Measurements from ENCODE around the gene ZBTB12. TPM values are rescaled to one million over a fixed set of nuclear protein-coding genes. Genes with fewer than 3 reads are reported as not detected.

Gene ZBTB12
- polyA plus RNA-seq, 3 donors: 0.11 TPM; not detected in 2

- H2AFZ ChIP-seq (ENCODE audit: insufficient read depth, low read depth, low read length, poor library complexity, severe bottlenecking): no peak overlapping the region
- no peak overlapping the region for H3K4me2 ChIP-seq (replicated peaks; ENCODE audit: extremely low read depth, low read length, poor library complexity, severe bottlenecking)
- intact Hi-C loops (cut with micrococcal nuclease): no loop called here
- no peaks in the 10 kb centered on the region for H4K20me1 ChIP-seq (ENCODE audit: insufficient read depth, low read length)
- WGBS (ENCODE audit: insufficient coverage): 83% methylated on average over 1 of the region's 3 CpGs
- no peak for TF ChIP-seq CTCF (IDR thresholded peaks at IDR 0.05)
- Mint-ChIP-seq H3K27ac (peak overlapping the region in 3 of 7 donors; percentile 1 to 83 (median 71)), H3K4me1 (peaks cover 2% of the 10 kb centered on the region), H3K27me3 (ENCODE audit: low read depth in 3 of 3) (no peaks in the 10 kb centered on the region), H3K36me3 (peaks cover 64 to 88% of the 10 kb centered on the region in 2 donors), H3K4me3 (no peak overlapping the region), H3K9me3 (no peaks in the 10 kb centered on the region)
- H3K36me3 ChIP-seq (replicated peaks in 1 of 2; ENCODE audit: control insufficient read depth in 1 of 2, insufficient read depth in 2 of 2, low read length in 2 of 2): peaks cover 71 to 84% of the 10 kb centered on the region in 2 donors
- H3K9ac ChIP-seq (ENCODE audit: insufficient read depth, low read length, poor library complexity, severe bottlenecking): no peak overlapping the region
- H3K4me1 ChIP-seq (ENCODE audit: control insufficient read depth in 1 of 2, insufficient read depth in 2 of 2, low read length in 2 of 2): no peaks in the 10 kb centered on the region
- DNase-seq: no peak
- no peak overlapping the region for H3K4me3 ChIP-seq (replicated peaks in 1 of 3; ENCODE audit: low read depth in 2 of 3, low read length in 3 of 3)
- H3K9me3 ChIP-seq (replicated peaks in 1 of 2; ENCODE audit: control insufficient read depth in 1 of 2, insufficient read depth in 1 of 2, low read length in 2 of 2): no peaks in the 10 kb centered on the region
- no peaks in the 10 kb centered on the region for H3K79me2 ChIP-seq (ENCODE audit: insufficient read depth, low read length)
- H3K27me3 ChIP-seq (ENCODE audit: control insufficient read depth in 2 of 2, insufficient read depth in 2 of 2, low read length in 2 of 2): no peaks in the 10 kb centered on the region
- peak overlapping the region in 1 of 2 donors; percentile 2 for H3K27ac ChIP-seq (ENCODE audit: low read depth in 1 of 2, low read length in 2 of 2)
Measured at GRCh38 chr6:31889331-31889972, 12.4 kb downstream of the ZBTB12 start.

DNA sequence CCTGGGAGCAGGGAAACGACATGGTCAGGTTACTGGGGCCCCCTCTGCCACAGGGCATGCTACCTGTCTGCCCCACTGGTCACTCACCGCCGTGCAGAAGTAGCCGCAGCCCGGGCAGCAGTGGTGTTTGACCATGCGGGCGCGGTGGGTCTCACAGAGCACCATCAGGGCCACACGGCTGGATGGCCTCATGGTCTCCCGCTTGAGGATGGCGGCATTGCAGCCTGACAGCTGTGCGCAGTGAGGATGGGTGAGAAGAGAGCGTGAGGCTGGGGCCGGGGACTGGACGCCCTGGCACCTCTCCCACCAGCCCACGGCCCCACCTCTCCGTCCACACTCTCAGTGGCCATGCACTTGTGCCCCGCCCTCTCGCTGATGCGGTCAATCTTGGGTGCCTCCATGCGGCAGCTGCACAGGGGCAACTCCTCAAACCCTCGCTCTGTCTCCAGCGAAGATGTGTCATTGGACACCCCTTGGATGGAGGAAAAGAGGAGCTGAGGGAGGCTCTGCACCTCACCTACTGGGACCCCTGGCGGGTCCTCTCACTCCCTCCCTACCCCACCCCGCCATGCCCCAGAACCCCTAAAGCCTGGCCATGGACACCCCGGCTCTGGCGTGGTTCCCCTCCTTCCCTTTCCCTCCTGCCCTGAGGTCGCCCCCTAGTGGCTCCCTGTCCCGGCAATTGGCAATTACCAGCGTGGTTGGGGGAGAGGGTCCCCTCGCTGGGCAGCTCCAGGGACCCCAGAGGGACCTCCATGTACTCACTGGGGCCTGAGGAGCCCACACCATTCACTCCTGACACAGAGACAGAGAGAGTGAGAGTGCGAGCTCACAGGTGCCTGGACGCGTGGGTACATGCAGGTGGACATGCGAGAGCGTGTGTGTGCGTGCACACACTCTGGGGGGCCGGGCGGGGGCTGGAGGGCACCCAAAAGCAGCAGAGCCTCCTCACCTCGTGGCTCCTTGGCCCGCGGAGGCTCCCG, 13.3 kb downstream of the ZBTB12 start:
- DNase-seq: peak in 2 of 3 donors; percentile 9 to 46
- Histone ChIP-seq H3K4me2 (replicated peaks; ENCODE audit: extremely low read depth, low read length, poor library complexity, severe bottlenecking) (no peak overlapping the region), H3K9ac (ENCODE audit: insufficient read depth, low read length, poor library complexity, severe bottlenecking) (no peak overlapping the region), H3K27ac (ENCODE audit: low read depth in 1 of 2, low read length in 2 of 2) (peak overlapping the region in 1 of 2 donors; percentile 14), H3K79me2 (ENCODE audit: insufficient read depth, low read length) (no peaks in the 10 kb centered on the region), H3K4me1 (ENCODE audit: control insufficient read depth in 1 of 2, insufficient read depth in 2 of 2, low read length in 2 of 2) (no peaks in the 10 kb centered on the region), H3K27me3 (ENCODE audit: control insufficient read depth in 2 of 2, insufficient read depth in 2 of 2, low read length in 2 of 2) (no peaks in the 10 kb centered on the region), H2AFZ (ENCODE audit: insufficient read depth, low read depth, low read length, poor library complexity, severe bottlenecking) (no peak overlapping the region), H3K9me3 (replicated peaks in 1 of 2; ENCODE audit: control insufficient read depth in 1 of 2, insufficient read depth in 1 of 2, low read length in 2 of 2) (no peaks in the 10 kb centered on the region), H4K20me1 (ENCODE audit: insufficient read depth, low read length) (no peaks in the 10 kb centered on the region), H3K4me3 (replicated peaks in 1 of 3; ENCODE audit: low read depth in 2 of 3, low read length in 3 of 3) (no peak overlapping the region), H3K36me3 (replicated peaks in 1 of 2; ENCODE audit: control insufficient read depth in 1 of 2, insufficient read depth in 2 of 2, low read length in 2 of 2) (peaks cover 80 to 92% of the 10 kb centered on the region in 2 donors)
- whole genome bisulfite sequencing (ENCODE audit: insufficient coverage): 86% methylated on average over 17 of the region's 43 CpGs
- H3K4me1 Mint-ChIP-seq: peaks cover 2% of the 10 kb centered on the region
- H3K36me3 Mint-ChIP-seq: peaks cover 67 to 90% of the 10 kb centered on the region in 2 donors
- no peaks in the 10 kb centered on the region for H3K9me3 Mint-ChIP-seq
- no peaks in the 10 kb centered on the region for H3K27me3 Mint-ChIP-seq (ENCODE audit: low read depth in 3 of 3)
- H3K4me3 Mint-ChIP-seq: no peak overlapping the region
- H3K27ac Mint-ChIP-seq: peak overlapping the region in 1 of 7 donors; percentile 61
- intact Hi-C loops (cut with micrococcal nuclease): no loop called here
- TF ChIP-seq CTCF (IDR thresholded peaks at IDR 0.05): peak; percentile 94

Measured in CD14-positive monocyte (primary cell).